Sigmoid colon (tissue), 7 donors: Measurements from ENCODE around the gene CXCL11. TPM values are rescaled to one million over a fixed set of nuclear protein-coding genes. Genes with fewer than 3 reads are reported as not detected.
A peak's percentile ranks its signal among the peaks of the same experiment; 100 is the strongest.

Source experiments
- DNase-seq: peaks from one replicate; pipeline ENCODE4 v3.0.0-alpha.2; 2019
- H3K27ac ChIP-seq, 4 donors: fragments of 200-600 bp; sonication (generic); one replicate each; pipeline ENCODE4 v1.5.1; 2016 to 2019; ENCODE audit warnings: mild to moderate bottlenecking in 1 of 4
- H3K27me3 ChIP-seq, 3 donors: fragments of 200-600 bp; sonication (generic); one replicate each; pipeline ENCODE4 v1.5.1; 2019; ENCODE audit warnings: mild to moderate bottlenecking in 1 of 3
- H3K36me3 ChIP-seq, 4 donors: fragments of 200-600 bp; sonication (generic); one replicate each; pipeline ENCODE4 v1.5.1; 2016 to 2019
- H3K4me1 ChIP-seq, 4 donors: fragments of 200-600 bp; sonication (generic); one replicate each; pipeline ENCODE4 v1.5.1; 2017 to 2019
- H3K4me3 ChIP-seq, 4 donors: fragments of 200-600 bp; sonication (generic); one replicate each; pipeline ENCODE4 v1.5.1; 2017 to 2019; ENCODE audit warnings: mild to moderate bottlenecking in 2 of 4, moderate library complexity in 1 of 4
- H3K9me3 ChIP-seq, 4 donors: fragments of 200-600 bp in 3 of 4; sonication (generic) in 3 of 4; one replicate each; pipeline versions ENCODE4 v1.5.1 to v1.6.1; 2013 to 2019
- CTCF ChIP-seq, 4 experiments: fragments of 450-650 bp in 3 of 4; fragments of 200-600 bp in 1 of 4; IDR thresholded peaks; one replicate each; pipeline ENCODE4 v1.5.1; 2016 to 2019; ENCODE audit warnings: antibody characterized with exemption in 4 of 4, mild to moderate bottlenecking in 3 of 4, moderate library complexity in 2 of 4
- EP300 ChIP-seq, 4 donors: sonication (generic); formaldehyde crosslinking; IDR thresholded peaks; one replicate each; pipeline ENCODE4 v1.6.1; 2017; ENCODE audit warnings: antibody characterized with exemption in 4 of 4
- POLR2A ChIP-seq, 2 donors: fragments of 450-650 bp; IDR thresholded peaks; one replicate each; pipeline ENCODE4 v1.6.1; 2016; ENCODE audit warnings: antibody characterized with exemption in 2 of 2, mild to moderate bottlenecking in 2 of 2, moderate library complexity in 2 of 2
- POLR2AphosphoS5 ChIP-seq, 4 donors: sonication (generic); formaldehyde crosslinking; IDR thresholded peaks; one replicate each; pipeline ENCODE4 v1.6.1; 2017; ENCODE audit warnings: antibody characterized with exemption in 4 of 4
- WGBS, 2 donors: extraction: QIAGEN DNeasy Blood & Tissue Kit; methylation state at CpG; one replicate each; pipeline ENCODE4 v1.1.7; 2013; 5-methylcytosine and 5-hydroxymethylcytosine counted together
- intact Hi-C: fragments of 100-400 bp; cut with DNase I; formaldehyde crosslinking; loops from one replicate; pipeline ENCODE4 v1.15.1; 2023
- polyA plus RNA-seq, 3 donors: library from polyadenylated mRNA; stranded (reverse); fragments of 200-250 nt; gene quantifications; one replicate each; pipeline ENCODE4 v1.2.3, GENCODE V29; 2013
- total RNA-seq, 4 donors: library from RNA; depleted of rRNA; stranded (reverse); fragments of >200 nt; gene quantifications; one replicate each; pipeline ENCODE4 v1.1.0, GENCODE V29; 2016
- donor health status: healthy with polysubstance abuse.
- donor health status: Bipolar disorder and iron deficiency.
- donor health status: healthy.

CXCL11 gene
- total and polyA plus RNA-seq, 7 donors, result 22.0 TPM; not detected in 6

- WGBS, 2 donors, result 46 to 61% methylated on average over 13 of the region's 13 CpGs
- DNase-seq, result no peak
- H3K4me1 ChIP-seq, result peaks cover 0 to 17% (median 13%) of the 10 kb centered on the region in 4 donors
- no peak for TF ChIP-seq POLR2AphosphoS5 (IDR thresholded peaks at IDR 0.05)
- no peak for TF ChIP-seq EP300 (IDR thresholded peaks at IDR 0.05)
- TF ChIP-seq CTCF (IDR thresholded peaks at IDR 0.05), result no peak
- no peak for TF ChIP-seq POLR2A (IDR thresholded peaks at IDR 0.05)
- intact Hi-C loops, result no loop called here
- H3K36me3 ChIP-seq, result no peaks in the 10 kb centered on the region
- peak overlapping the region in 3 of 4 donors; percentile 13 to 31 (median 28) for H3K4me3 ChIP-seq
- no peaks in the 10 kb centered on the region for H3K27me3 ChIP-seq
- no peaks in the 10 kb centered on the region for H3K9me3 ChIP-seq
- peak overlapping the region; percentile 54 to 78 (median 68) for H3K27ac ChIP-seq
These were observed 24.0 kb downstream of the CXCL11 start for GRCh38 chr4:76011700-76012387.

GRCh38 chr4:76011018-76011670, 24.7 kb downstream of the CXCL11 start:
- Histone ChIP-seq H3K36me3 (no peaks in the 10 kb centered on the region), H3K4me3 (peak overlapping the region in 3 of 4 donors; percentile 13 to 31 (median 28)), H3K9me3 (no peaks in the 10 kb centered on the region), H3K27ac (peak overlapping the region; percentile 54 to 78 (median 68)), H3K4me1 (peaks cover 0 to 17% (median 13%) of the 10 kb centered on the region in 4 donors), H3K27me3 (no peaks in the 10 kb centered on the region)
- TF ChIP-seq POLR2A (IDR thresholded peaks at IDR 0.05), result no peak
- no peak for TF ChIP-seq POLR2AphosphoS5 (IDR thresholded peaks at IDR 0.05)
- no peak for TF ChIP-seq EP300 (IDR thresholded peaks at IDR 0.05)
- no peak for TF ChIP-seq CTCF (IDR thresholded peaks at IDR 0.05)
- 95 to 96% methylated on average over 31 of the region's 31 CpGs for WGBS, 2 donors
- intact Hi-C loops, result no loop called here
- DNase-seq, result no peak

- Histone ChIP-seq H3K4me3 (no peak overlapping the region), H3K27ac (no peak overlapping the region), H3K9me3 (no peaks in the 10 kb centered on the region), H3K4me1 (peaks cover 0 to 17% (median 13%) of the 10 kb centered on the region in 4 donors), H3K36me3 (no peaks in the 10 kb centered on the region), H3K27me3 (no peaks in the 10 kb centered on the region)
- DNase-seq, result no peak
- TF ChIP-seq POLR2AphosphoS5 (IDR thresholded peaks at IDR 0.05) (no peak), CTCF (IDR thresholded peaks at IDR 0.05) (no peak), POLR2A (IDR thresholded peaks at IDR 0.05) (no peak), EP300 (IDR thresholded peaks at IDR 0.05) (no peak)
- intact Hi-C loops, result no loop called here
- 96% methylated on average over 13 of the region's 13 CpGs for WGBS, 2 donors
These were observed 25.3 kb downstream of the CXCL11 start for GRCh38 chr4:76010576-76010975.

- H3K4me3 ChIP-seq, result no peak overlapping the region
These were observed 26.6 kb downstream of the CXCL11 start for GRCh38 chr4:76009311-76009710.

More at GRCh38 chr4:76009311-76009710, 26.6 kb downstream of the CXCL11 start:
- TF ChIP-seq CTCF (IDR thresholded peaks at IDR 0.05) (no peak), POLR2A (IDR thresholded peaks at IDR 0.05) (no peak), POLR2AphosphoS5 (IDR thresholded peaks at IDR 0.05) (no peak), EP300 (IDR thresholded peaks at IDR 0.05) (no peak)
- no peaks in the 10 kb centered on the region for H3K9me3 ChIP-seq
- peaks cover 0 to 17% (median 13%) of the 10 kb centered on the region in 4 donors for H3K4me1 ChIP-seq
- no peaks in the 10 kb centered on the region for H3K27me3 ChIP-seq
- 76 to 86% methylated on average over 5 of the region's 5 CpGs for WGBS, 2 donors
- intact Hi-C loops, result no loop called here
- no peaks in the 10 kb centered on the region for H3K36me3 ChIP-seq
- no peak for DNase-seq
- H3K27ac ChIP-seq, result no peak overlapping the region
